NB4 (cell line): Measurements from ENCODE around the gene OGN.

Source experiments
- DNase-seq: peaks from one replicate; pipeline ENCODE4 v3.0.0; 2010; ENCODE audit warnings: low read depth
- H3K4me3 ChIP-seq: one replicate; pipeline ENCODE4 v1.5.1; 2011; ENCODE audit warnings: mild to moderate bottlenecking, low read depth, low read length, moderate library complexity
- MYC ChIP-seq: IDR thresholded peaks from 2 replicates; pipeline ENCODE4 v1.6.1; 2011; ENCODE audit warnings: low read depth, low read length
- POLR2A ChIP-seq: IDR thresholded peaks from 2 replicates; pipeline ENCODE4 v1.6.1; 2011; ENCODE audit warnings: mild to moderate bottlenecking; ENCODE audit not compliant: insufficient read length; ENCODE audit errors: extremely low read depth
- TF ChIP-seq, protein P1 (sequence below): IDR thresholded peaks from one replicate; pipeline ENCODE4 v1.5.1; 2012; ENCODE audit warnings: low read depth, low read length
- TF ChIP-seq, protein P2 (sequence below): IDR thresholded peaks from 2 replicates; pipeline ENCODE4 v1.6.1; 2011; ENCODE audit warnings: low read depth, low read length

Gene OGN

DNA sequence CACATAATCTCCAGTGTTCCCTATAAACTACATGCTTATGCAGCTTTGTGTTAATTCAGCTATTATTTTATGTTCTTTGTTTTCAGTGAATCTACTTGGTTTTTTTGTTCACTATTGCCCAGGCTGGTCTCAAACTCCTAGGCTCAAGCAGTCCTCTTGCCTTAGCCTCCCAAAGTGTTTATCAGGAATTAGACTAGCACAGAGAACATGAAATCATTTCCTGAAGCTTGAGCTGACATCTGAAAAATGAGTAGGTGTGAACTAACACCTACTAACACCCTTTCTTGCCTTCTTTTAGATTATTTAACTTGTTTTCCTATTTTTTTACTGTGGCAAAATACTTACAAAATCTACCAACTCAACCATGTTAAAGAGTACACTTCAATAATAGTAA is 53.6 kb downstream of the OGN start:
- no peak overlapping the region for H3K4me3 ChIP-seq
- DNase-seq = no peak
- TF ChIP-seq, protein P1, sequence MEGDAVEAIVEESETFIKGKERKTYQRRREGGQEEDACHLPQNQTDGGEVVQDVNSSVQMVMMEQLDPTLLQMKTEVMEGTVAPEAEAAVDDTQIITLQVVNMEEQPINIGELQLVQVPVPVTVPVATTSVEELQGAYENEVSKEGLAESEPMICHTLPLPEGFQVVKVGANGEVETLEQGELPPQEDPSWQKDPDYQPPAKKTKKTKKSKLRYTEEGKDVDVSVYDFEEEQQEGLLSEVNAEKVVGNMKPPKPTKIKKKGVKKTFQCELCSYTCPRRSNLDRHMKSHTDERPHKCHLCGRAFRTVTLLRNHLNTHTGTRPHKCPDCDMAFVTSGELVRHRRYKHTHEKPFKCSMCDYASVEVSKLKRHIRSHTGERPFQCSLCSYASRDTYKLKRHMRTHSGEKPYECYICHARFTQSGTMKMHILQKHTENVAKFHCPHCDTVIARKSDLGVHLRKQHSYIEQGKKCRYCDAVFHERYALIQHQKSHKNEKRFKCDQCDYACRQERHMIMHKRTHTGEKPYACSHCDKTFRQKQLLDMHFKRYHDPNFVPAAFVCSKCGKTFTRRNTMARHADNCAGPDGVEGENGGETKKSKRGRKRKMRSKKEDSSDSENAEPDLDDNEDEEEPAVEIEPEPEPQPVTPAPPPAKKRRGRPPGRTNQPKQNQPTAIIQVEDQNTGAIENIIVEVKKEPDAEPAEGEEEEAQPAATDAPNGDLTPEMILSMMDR = no peak
- TF ChIP-seq MYC (no peak), POLR2A (no peak)
- TF ChIP-seq, protein P2, sequence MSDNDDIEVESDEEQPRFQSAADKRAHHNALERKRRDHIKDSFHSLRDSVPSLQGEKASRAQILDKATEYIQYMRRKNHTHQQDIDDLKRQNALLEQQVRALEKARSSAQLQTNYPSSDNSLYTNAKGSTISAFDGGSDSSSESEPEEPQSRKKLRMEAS = no peak

DNA sequence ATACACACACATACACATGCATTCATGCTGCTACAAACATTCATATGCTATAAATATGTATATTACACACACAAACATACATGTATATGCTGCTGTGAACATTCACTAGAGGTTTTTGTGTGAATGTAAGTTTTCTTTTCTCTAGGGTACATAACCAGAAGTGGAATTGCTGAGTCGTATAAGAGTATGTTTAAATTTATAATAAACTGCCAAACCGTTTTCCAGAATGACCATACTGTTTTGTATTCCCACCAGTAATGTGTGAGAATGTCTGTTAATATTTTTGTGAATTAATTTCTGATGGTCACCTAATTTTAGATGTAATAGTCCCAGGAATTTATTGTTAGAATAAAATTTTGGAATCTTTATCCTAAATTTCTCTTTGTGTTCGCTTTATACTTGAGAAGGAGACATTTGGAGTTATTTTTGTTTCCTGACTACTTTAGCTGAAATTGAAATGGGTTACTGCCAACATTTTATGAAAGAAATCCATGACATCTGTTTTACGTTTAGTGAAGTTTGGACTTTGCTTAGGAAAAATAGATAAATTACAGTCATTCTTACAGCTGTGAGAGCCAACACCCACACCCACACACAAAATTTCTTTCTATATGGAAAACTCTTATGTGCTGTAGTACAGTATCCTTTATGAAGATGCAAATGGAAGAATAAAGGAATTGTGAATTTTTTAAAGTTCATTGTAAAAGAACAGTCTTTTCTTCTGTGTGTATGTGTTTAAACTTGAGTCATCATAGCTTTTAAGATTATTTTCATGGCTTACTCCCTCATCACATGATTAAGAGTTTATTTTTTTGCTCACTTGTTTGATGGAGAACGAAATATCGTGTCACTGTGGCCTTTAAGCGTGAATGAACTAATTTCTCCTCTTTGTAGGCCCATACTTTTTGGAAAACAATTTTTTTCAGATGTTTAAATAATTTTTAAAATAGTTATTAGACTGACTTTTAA is 54.3 kb downstream of the OGN start:
- no peak overlapping the region for H3K4me3 ChIP-seq
- no peak for DNase-seq
- no peak for TF ChIP-seq MYC
- TF ChIP-seq POLR2A = no peak
- TF ChIP-seq, protein P2 = no peak
- TF ChIP-seq, protein P1 = no peak

DNA sequence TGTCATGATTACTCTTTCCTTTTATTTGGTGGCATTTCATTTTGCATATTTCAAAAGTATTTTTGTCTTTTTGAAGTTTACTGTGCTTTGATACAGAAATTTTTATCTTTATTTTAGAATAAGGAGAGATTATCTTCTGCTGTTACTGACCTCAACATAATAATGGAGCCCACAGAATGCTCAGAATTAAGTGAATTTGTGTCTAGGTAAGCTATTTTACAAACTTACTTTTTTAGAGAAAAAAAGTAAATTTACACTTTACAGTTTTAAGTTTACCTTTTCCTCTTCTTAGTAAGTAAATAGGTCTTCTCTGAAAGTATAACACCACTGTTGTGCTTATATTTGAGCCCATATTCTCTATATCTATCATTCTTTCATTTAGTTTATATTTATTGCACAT is 58.8 kb downstream of the OGN start:
- DNase-seq = no peak
- TF ChIP-seq POLR2A = no peak
- TF ChIP-seq MYC = no peak
- TF ChIP-seq, protein P1 = no peak
- TF ChIP-seq, protein P2 = no peak
- H3K4me3 ChIP-seq = no peak overlapping the region

DNA sequence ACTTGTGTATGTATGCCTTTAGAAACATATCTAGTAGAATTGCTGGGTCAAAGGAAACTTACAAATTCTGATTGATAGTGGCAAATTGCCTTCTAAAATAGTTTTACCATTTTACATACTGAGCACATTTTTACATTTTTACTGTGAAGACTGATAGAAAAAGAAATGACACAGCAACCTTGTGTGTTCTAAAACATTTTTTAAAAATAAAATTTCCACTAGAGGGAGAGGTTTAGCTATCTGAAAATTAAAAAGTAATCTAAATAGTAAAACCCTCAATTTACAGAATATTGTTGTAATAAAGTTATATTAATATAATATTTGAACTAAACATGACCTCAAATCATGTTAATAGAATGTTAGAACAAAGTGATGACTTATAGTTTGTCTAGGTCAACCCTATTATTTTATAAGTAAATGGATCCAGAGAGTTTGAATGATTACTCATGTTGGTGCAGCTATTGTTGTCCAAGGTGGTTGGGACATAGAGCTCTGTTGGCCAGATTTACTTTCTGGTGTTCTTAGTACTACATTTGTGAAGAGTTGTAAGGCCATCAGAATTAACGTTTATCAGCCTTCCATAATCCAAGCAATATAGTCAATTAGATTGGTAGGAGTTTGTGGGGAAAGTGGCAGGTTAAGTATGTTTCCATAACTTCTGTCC is 61.4 kb downstream of the OGN start:
- no peak for DNase-seq
- TF ChIP-seq MYC = no peak
- TF ChIP-seq, protein P1 = no peak
- no peak for TF ChIP-seq POLR2A
- TF ChIP-seq, protein P2 = no peak
- H3K4me3 ChIP-seq = no peak overlapping the region

DNA sequence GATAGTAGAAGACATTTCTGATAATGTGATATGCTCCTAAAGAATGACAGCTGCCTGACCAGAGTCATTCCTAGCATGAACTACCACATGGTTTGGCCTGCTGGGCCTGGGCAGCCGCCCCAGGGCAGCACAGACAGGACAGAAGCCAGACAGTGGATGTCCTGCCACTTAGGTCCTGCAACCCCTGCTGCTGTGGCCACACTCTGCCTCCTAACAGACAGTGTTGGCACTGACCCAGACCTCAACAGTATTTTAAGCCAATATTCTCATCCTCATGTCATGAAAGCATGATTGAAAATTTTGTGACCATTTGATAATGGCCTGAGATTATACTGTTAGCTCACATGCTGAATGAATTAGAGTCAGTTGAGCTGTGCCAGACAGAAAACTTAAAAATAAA is 62.8 kb downstream of the OGN start:
- TF ChIP-seq POLR2A (no peak), MYC (no peak)
- TF ChIP-seq, protein P2 = no peak
- TF ChIP-seq, protein P1 = no peak
- no peak overlapping the region for H3K4me3 ChIP-seq
- DNase-seq = no peak
